ACHN (cell line): ENCODE data around the gene POLR2L.

ENCODE experiments used
- DNase-seq: peaks from one replicate; pipeline ENCODE4 v3.0.0-alpha.2; 2015
- in situ Hi-C: cut with HindIII; loops from 2 replicates; pipeline ENCODE4 v1.10.0; 2017; ENCODE audit warnings: low sequenced_read_pairs, low pct_ligation_motif_present, low pct_unique_long_range_greater_than_20kb

Gene POLR2L

GRCh38 chr11:803770-804598 lies 38.3 kb downstream of the POLR2L start:
- DNase-seq: no peak
- in situ Hi-C loops: no loop called here

- DNase-seq: no peak
- in situ Hi-C loops: no loop called here
These were observed 38.9 kb downstream of the POLR2L start for GRCh38 chr11:803467-803742.

- in situ Hi-C loops: no loop called here
- no peak for DNase-seq
These were observed 39.4 kb downstream of the POLR2L start for GRCh38 chr11:802693-803466.

GRCh38 chr11:802018-802617 lies 40.2 kb downstream of the POLR2L start:
- no peak for DNase-seq
- in situ Hi-C loops: no loop called here

- in situ Hi-C loops: no loop called here
- DNase-seq: no peak
These were observed 41.1 kb downstream of the POLR2L start for GRCh38 chr11:801097-801780.

GRCh38 chr11:800473-800872 lies 41.9 kb downstream of the POLR2L start:
- in situ Hi-C loops: no loop called here
- no peak for DNase-seq

GRCh38 chr11:799641-800316 lies 42.5 kb downstream of the POLR2L start:
- in situ Hi-C loops: no loop called here
- DNase-seq: no peak

- DNase-seq: peak; percentile 76
- in situ Hi-C loops: no loop called here
These were observed 44.1 kb downstream of the POLR2L start, which contains the start of gene SLC25A22 for GRCh38 chr11:798093-798713. SLC25A22 (minus strand) TSS chr11:798281; CDS start chr11:795006, 3,275 bp downstream.

- in situ Hi-C loops: no loop called here
- DNase-seq: peak; percentile 66
These were observed 44.8 kb downstream of the POLR2L start for GRCh38 chr11:797296-798092.

- in situ Hi-C loops: no loop called here
These were observed 45.6 kb downstream of the POLR2L start for GRCh38 chr11:796565-797295.

GRCh38 chr11:795634-796564 lies 46.4 kb downstream of the POLR2L start:
- DNase-seq: peak; percentile 81
- in situ Hi-C loops: no loop called here

More at GRCh38 chr11:796565-797295, 45.6 kb downstream of the POLR2L start:
- no peak for DNase-seq

GRCh38 chr11:794766-795633 lies 47.3 kb downstream of the POLR2L start:
- in situ Hi-C loops: no loop called here
- no peak for DNase-seq

GRCh38 chr11:794013-794765 lies 48.1 kb downstream of the POLR2L start:
- DNase-seq: no peak
- in situ Hi-C loops: no loop called here

- DNase-seq: no peak
- in situ Hi-C loops: no loop called here
These were observed 48.8 kb downstream of the POLR2L start for GRCh38 chr11:793556-793955.
